Epithelial cell of esophagus (primary cell): ENCODE data around the gene TBXAS1.

Experiments
- DNase-seq: peaks from one replicate; pipeline ENCODE4 v3.0.0; 2010; ENCODE audit warnings: low read depth
- H3K4me3 ChIP-seq: 2 replicates; pipeline ENCODE4 v1.5.1; 2011; ENCODE audit warnings: mild to moderate bottlenecking, low read length, control low read depth
- CTCF ChIP-seq: IDR thresholded peaks from 2 replicates; pipeline ENCODE4 v1.5.1; 2011; ENCODE audit warnings: low read depth, mild to moderate bottlenecking, low read length, control low read depth, inconsistent platforms; ENCODE audit not compliant: insufficient read depth; ENCODE audit errors: missing control alignments

The TBXAS1 gene

DNA sequence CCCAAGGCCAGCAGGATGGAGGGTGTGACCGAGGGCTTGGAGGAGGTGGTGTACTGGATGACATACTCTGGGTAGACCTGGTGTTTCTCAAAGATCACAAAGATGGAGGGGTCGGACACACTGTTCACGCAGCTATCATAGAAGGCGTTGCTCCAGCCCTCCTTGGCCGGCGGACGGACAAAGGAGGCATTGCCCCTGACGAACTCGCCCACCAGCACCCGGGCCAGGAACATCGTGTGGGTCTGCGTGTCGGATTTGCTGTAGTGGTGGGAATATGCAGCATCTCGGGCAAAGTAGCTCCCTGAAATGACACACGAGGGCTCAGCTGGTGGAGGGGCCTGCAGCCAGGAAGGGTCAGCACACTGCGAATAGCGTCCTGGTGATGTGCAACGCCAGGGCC lies 195.5 kb downstream of the TBXAS1 start:
- TF ChIP-seq CTCF: no peak
- no peak for DNase-seq
- H3K4me3 ChIP-seq: no peak overlapping the region

DNA sequence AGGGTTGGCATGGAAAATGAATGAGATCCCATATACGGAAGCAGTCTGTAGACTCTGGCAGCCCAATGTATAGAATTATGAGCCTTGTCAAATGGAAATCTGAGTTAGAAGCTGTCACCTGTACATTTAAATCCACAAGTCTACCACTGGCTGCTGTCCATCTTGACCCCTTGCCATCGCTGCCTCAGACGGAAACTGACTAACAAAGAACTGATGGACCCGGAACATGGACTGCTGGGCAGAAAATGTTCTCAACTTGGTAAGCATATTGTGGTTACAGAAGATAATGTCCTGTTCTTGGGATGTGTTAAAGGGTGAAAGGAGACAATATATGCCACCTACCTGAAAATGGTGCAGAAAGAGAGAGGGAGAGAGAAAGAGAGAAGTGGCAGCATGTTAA lies 196.2 kb downstream of the TBXAS1 start:
- TF ChIP-seq CTCF: no peak
- DNase-seq: no peak
- H3K4me3 ChIP-seq: no peak overlapping the region

DNA sequence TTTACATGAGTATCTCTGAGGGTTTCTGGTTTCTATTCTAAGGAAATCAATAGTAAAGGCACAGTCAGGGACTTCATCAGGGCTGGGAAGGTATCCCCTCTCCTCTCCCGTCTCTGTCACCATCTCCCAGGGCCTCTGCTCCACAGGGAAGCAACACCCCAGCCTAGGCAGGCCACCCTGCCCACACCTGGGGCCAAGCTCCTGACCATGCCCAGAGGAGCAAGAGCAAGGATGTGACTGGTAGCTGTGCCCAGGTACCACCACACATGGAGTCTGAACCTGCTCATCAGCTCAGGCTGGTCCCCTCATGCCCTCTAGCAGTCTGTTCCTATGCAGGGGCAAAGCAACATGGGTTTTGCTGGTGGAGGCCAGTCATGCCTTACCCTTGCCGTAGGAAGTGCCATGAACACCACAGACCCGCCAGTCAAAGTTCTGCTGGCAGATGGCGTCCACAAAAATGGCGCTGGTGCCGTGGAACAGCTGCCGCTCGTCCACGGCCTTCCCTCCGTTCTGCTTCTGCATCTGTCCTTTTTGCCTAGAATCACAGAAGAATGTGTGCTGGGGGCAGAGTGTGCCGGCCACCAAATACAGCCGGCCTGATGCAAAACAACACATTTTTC lies 196.9 kb downstream of the TBXAS1 start:
- H3K4me3 ChIP-seq: no peak overlapping the region
- no peak for TF ChIP-seq CTCF
- no peak for DNase-seq

- no peak for DNase-seq
- H3K4me3 ChIP-seq: no peak overlapping the region
- TF ChIP-seq CTCF: no peak
These were observed 197.9 kb downstream of the TBXAS1 start for GRCh38 chr7:140026935-140027334.

DNA sequence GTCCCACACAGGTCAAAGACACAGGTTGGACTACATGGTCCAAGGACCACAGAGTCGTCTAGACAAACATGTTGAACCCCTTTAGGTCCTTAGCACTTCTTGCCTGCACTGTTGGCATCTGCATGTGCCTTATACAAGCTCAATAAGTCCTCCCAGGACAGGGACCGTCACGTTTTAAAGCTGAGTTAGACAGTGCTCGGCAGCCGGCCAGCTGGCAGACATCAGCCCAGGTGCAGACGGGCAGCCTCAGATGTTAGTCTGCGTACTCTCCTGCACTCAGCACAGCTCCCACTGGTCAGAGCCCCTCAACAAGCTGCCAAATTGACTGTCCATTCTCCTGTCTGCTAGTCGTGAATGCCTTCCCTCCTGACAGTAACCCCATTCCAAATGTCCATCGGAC lies 198.8 kb downstream of the TBXAS1 start:
- no peak overlapping the region for H3K4me3 ChIP-seq
- no peak for TF ChIP-seq CTCF
- DNase-seq: no peak

DNA sequence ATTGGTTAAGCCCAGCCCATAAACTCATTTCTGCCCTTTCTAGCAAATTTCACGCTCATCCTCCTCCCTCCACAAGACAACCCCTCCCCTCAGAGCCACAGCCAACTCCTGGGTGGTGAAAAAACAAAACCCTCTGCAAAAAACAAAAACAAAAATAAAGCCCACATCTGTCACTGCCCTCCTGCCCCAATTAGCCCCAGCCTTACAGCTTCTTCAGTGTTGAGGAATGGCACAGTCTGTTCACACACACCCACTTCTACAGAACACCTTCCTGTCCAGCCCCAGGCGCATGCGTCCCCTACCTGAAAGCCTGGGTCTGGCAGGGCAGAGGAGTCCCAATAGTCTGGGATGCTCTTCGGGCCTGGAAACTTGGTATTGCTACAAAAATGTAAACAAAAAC lies 199.2 kb downstream of the TBXAS1 start:
- TF ChIP-seq CTCF: no peak
- no peak for DNase-seq
- H3K4me3 ChIP-seq: no peak overlapping the region

DNA sequence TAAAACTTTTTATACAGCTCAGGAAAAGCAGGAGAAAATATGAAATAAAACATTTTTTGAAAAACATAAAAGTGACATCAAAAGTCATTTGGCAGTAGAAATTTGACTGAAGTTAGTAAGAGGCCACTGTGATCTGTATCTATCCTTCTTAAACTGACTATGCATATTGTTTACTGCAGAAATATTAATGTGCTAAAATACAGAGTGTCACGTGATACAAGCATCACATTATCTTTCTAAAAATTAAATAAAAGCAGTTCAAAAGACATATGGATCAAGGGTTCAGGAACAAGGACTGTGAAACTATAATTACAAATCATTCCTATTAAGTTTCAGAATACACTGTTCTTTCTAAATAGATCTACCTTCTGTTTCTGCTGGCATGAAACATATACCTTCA lies 200.0 kb downstream of the TBXAS1 start:
- no peak for DNase-seq
- TF ChIP-seq CTCF: no peak
- no peak overlapping the region for H3K4me3 ChIP-seq
